PC-3 (cell line): ENCODE measurements around the gene BICD2. TPM values are rescaled to one million over a fixed set of nuclear protein-coding genes. Genes with fewer than 3 reads are reported as not detected.
A peak's percentile ranks its signal among the peaks of the same experiment; 100 is the strongest.

Source experiments
- ATAC-seq: fragments of 200-7000 bp; cut with Tn5 transposase; 2 replicates; pipeline ENCODE4 v1.9.1; 2020; ENCODE audit warnings: mild to moderate bottlenecking, moderate library complexity
- BruUV-seq: library from RNA; stranded (reverse); fragments of 400-500 nt; replicated peaks from 2 replicates; lab custom pipeline; 2021; lab: Mats Ljungman, UMichigan
- CTCF ChIA-PET: fragments of 300-600 bp; sonication (Branson Sonifier 250); formaldehyde crosslinking; loops from one replicate; lab custom pipeline; 2022; ENCODE audit warnings: antibody characterized with exemption; lab: Charles Lee
- POLR2A ChIA-PET: fragments of 300-600 bp; sonication (Branson Sonifier 250); formaldehyde crosslinking; loops from one replicate; lab custom pipeline; 2022; ENCODE audit warnings: antibody characterized with exemption; ENCODE audit not compliant: unreplicated experiment; lab: Charles Lee
- DNase-seq: peaks from one replicate; pipeline ENCODE4 v3.0.0-alpha.2; 2015
- H2AFZ ChIP-seq: fragments of 300-600 bp; sonication (generic); 2 replicates; pipeline ENCODE4 v1.6.0; 2016; ENCODE audit warnings: antibody characterized with exemption, low read length
- H3F3A ChIP-seq: fragments of 300-600 bp; sonication (generic); one replicate; pipeline ENCODE4 v1.6.0; 2017; ENCODE audit warnings: antibody characterized with exemption, low read length, control low read depth, mild to moderate bottlenecking; ENCODE audit not compliant: unreplicated experiment
- H3K27ac ChIP-seq: fragments of 300-600 bp; sonication (generic); 2 replicates; pipeline ENCODE4 v1.5.1; 2016; ENCODE audit warnings: mild to moderate bottlenecking, low read length
- H3K27me3 ChIP-seq: fragments of 300-600 bp; sonication (generic); 2 replicates; pipeline ENCODE4 v1.6.1; 2016; ENCODE audit warnings: low read length, mixed read lengths
- H3K36me3 ChIP-seq: fragments of 300-600 bp; sonication (generic); 2 replicates; pipeline ENCODE4 v1.6.1; 2016; ENCODE audit warnings: low read depth, mixed run types, low read length, mixed read lengths
- H3K4me1 ChIP-seq: fragments of 300-600 bp; sonication (generic); 2 replicates; pipeline ENCODE4 v1.5.1; 2016; ENCODE audit warnings: low read length; ENCODE audit not compliant: insufficient read depth
- H3K4me2 ChIP-seq: fragments of 300-600 bp; sonication (generic); 2 replicates; pipeline ENCODE4 v1.6.0; 2016; ENCODE audit warnings: low read length
- H3K4me3 ChIP-seq: fragments of 300-600 bp; sonication (generic); 2 replicates; pipeline ENCODE4 v1.5.1; 2016; ENCODE audit warnings: mild to moderate bottlenecking, low read length, mixed read lengths
- H3K79me2 ChIP-seq: fragments of 300-600 bp; sonication (generic); 2 replicates; pipeline ENCODE4 v1.6.1; 2017; ENCODE audit warnings: low read length, mixed read lengths
- H3K9ac ChIP-seq: fragments of 300-600 bp; sonication (generic); 2 replicates; pipeline ENCODE4 v1.6.0; 2016; ENCODE audit warnings: mild to moderate bottlenecking, low read length
- H3K9me2 ChIP-seq: fragments of 300-600 bp; sonication (generic); replicated peaks from 2 replicates; pipeline ENCODE4 v1.6.1; 2016; ENCODE audit warnings: mixed run types, low read length, mixed read lengths
- H3K9me3 ChIP-seq: fragments of 300-600 bp; sonication (generic); 2 replicates; pipeline ENCODE4 v1.6.1; 2016; ENCODE audit warnings: low read length, mixed read lengths
- H4K20me1 ChIP-seq: fragments of 300-600 bp; sonication (generic); 2 replicates; pipeline ENCODE4 v1.6.1; 2016; ENCODE audit warnings: low read length, mixed read lengths
- EZH2phosphoT487 ChIP-seq: fragments of 300-600 bp; sonication (generic); IDR thresholded peaks from 2 replicates; pipeline ENCODE4 v1.6.1; 2018; ENCODE audit warnings: mild to moderate bottlenecking, antibody characterized with exemption, low read length, borderline replicate concordance
- intact Hi-C: fragments of 100-400 bp; cut with micrococcal nuclease; formaldehyde crosslinking; loops from 2 replicates; pipeline ENCODE4 v1.9.0; 2023
- total RNA-seq: library from RNA; depleted of rRNA; stranded (reverse); fragments of >200 nt; gene quantifications from 2 replicates; pipeline ENCODE4 v1.2.3, GENCODE V29; 2014
- TF ChIP-seq, protein P1 (sequence below): fragments of 300-600 bp; sonication (generic); conservative IDR thresholded peaks from 2 replicates; pipeline ENCODE4 v1.5.1; 2017; ENCODE audit warnings: antibody characterized with exemption, low read depth, mild to moderate bottlenecking, low read length

Gene BICD2
- total RNA-seq, 1 experiment from 2014 or later, result 26.3 TPM

- TF ChIP-seq EZH2phosphoT487, result no peak
- no peaks in the 10 kb centered on the region for H3K36me3 ChIP-seq
- intact Hi-C loops, result no loop called here
- H3K9me2 ChIP-seq, result no peaks in the 10 kb centered on the region
- no peaks in the 10 kb centered on the region for H3F3A ChIP-seq
- BruUV-seq, result no TSS peak
- no peak overlapping the region for H3K9ac ChIP-seq
- no peak for DNase-seq
- no peak overlapping the region for H3K27ac ChIP-seq
- H2AFZ ChIP-seq, result no peak overlapping the region
- H3K4me3 ChIP-seq, result no peak overlapping the region
- H3K79me2 ChIP-seq, result peaks cover 22% of the 10 kb centered on the region
- CTCF ChIA-PET, result no interaction called here
- H4K20me1 ChIP-seq, result peaks cover 12% of the 10 kb centered on the region
- POLR2A ChIA-PET, result no interaction called here
- H3K27me3 ChIP-seq, result no peaks in the 10 kb centered on the region
- peaks cover 12% of the 10 kb centered on the region; the same call in 1 of the 2 replicates for H3K4me1 ChIP-seq
- no peak overlapping the region for H3K4me2 ChIP-seq
- ATAC-seq, result no peak
- H3K9me3 ChIP-seq, result no peaks in the 10 kb centered on the region
Measured at GRCh38 chr9:92767066-92768054, 2.7 kb upstream of the BICD2 start.

DNA sequence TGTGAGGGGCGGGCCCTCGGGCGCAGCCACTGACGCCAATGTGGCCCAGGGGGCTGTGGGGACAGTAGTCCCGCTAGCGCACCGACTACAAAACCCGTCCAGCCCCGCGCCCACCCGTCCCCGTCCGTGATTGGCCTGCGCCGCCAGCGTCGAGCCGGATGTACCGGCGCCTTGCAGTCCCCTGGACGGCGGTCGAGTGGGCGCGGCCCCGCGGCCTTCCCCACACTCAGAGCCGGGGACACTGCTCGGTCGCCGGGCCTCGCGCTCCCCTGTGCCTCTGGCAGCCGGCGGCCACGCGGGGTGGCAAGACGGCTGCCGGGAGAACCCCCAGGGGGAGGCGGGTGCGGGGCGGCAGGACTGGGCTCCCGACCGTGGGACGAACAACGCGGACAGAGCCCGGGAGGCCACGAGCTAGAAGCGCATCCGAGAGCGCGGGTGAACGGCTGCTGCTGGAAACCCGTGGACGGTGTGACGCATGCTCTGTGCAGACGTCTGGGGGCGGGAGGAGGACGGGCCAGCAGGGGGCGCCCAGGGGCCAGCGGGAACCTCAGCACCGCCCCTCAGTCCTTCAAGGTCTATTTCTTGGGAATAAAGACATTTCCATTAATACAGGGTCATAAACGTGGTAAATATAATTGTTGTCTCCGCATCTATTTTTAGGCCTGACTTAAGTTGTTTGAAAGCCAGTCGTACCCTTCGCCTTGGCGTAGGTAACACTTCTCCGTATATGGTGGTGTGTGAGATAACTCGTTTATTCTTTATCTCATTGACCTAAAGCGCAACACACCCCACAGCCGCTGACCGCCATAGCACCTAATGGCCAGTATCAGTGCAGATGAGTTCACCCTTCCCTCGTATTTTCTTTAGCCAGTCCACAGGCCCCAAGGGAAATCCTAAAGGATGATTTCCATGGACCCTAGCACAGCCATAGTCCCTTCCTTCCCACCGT, 629 bp upstream of the BICD2 start:
- Histone ChIP-seq H3K4me3 (peak overlapping the region; percentile 86), H3K36me3 (no peaks in the 10 kb centered on the region), H3F3A (no peaks in the 10 kb centered on the region), H3K27ac (peak overlapping the region; percentile 94), H3K9me2 (no peaks in the 10 kb centered on the region), H3K27me3 (no peaks in the 10 kb centered on the region), H3K4me2 (peak overlapping the region; percentile 94), H3K9me3 (no peaks in the 10 kb centered on the region), H3K9ac (peak overlapping the region; percentile 97), H3K4me1 (peaks cover 12% of the 10 kb centered on the region; the same call in 1 of the 2 replicates), H2AFZ (peak overlapping the region; percentile 81), H3K79me2 (peaks cover 43% of the 10 kb centered on the region), H4K20me1 (peaks cover 23% of the 10 kb centered on the region)
- TSS peak; percentile 87 for BruUV-seq
- ChIA-PET POLR2A (interaction anchor here (1.0 kb wide), 1 partner anchor 95 kb away, joined by 5 read pairs; the partner anchor contains the start of gene IPPK), CTCF (interaction anchor here (1.0 kb wide), 2 partner anchors 26 to 95 kb away, joined by 3 to 6 read pairs; no protein-coding TSS in a partner anchor)
- DNase-seq (peak; percentile 94), ATAC-seq (peak; percentile 92)
- intact Hi-C loops, result loop anchor here (1.0 to 2.0 kb wide), 2 partner anchors 25 to 94 kb away; partner anchors contain the start of gene IPPK
- no peak for TF ChIP-seq EZH2phosphoT487
- TF ChIP-seq, protein P1, sequence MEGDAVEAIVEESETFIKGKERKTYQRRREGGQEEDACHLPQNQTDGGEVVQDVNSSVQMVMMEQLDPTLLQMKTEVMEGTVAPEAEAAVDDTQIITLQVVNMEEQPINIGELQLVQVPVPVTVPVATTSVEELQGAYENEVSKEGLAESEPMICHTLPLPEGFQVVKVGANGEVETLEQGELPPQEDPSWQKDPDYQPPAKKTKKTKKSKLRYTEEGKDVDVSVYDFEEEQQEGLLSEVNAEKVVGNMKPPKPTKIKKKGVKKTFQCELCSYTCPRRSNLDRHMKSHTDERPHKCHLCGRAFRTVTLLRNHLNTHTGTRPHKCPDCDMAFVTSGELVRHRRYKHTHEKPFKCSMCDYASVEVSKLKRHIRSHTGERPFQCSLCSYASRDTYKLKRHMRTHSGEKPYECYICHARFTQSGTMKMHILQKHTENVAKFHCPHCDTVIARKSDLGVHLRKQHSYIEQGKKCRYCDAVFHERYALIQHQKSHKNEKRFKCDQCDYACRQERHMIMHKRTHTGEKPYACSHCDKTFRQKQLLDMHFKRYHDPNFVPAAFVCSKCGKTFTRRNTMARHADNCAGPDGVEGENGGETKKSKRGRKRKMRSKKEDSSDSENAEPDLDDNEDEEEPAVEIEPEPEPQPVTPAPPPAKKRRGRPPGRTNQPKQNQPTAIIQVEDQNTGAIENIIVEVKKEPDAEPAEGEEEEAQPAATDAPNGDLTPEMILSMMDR, result peak; percentile 79
